Measurements from ENCODE around the gene PITHD1. TPM values are rescaled to one million over a fixed set of nuclear protein-coding genes. Genes with fewer than 3 reads are reported as not detected.

Gene PITHD1
- total and polyA plus RNA-seq, 10 of the 15 experiments (the other 5 are each of a cell fraction or from before 2014, with no cell fraction given): 23.7 to 82.2 (median 67.0) TPM

DNA sequence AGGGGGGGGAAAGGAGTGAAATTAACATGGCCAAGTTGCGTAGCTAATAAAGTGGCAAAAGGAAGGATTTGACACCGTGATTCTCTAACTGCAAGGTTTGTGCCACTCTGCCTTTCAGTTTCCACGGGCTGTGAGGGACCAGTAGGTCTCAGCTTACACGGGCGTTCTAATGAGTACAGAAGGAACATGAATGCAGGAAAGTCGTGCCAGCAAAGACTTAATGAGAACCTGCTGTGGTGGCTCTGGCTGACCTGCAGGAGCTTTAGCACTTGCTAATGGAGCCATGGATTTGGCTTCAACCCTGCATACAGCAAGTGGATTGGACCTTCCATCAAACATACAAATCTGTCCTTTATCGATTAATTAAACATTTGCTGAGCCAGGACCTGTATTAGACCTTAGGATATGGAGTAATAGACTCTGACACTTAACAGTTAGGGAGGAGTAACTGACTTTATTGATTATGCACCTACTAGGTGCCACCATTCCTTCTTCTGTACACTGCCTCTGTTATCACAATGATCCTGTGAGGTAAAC is 15.1 kb upstream of the PITHD1 start:
- H3K36me3 ChIP-seq (ENCODE audit: control insufficient read depth in 2 of 2, insufficient read depth in 2 of 2, low read length in 1 of 2): peaks cover 15 to 28% of the 10 kb centered on the region in 2 experiments
- H4K20me1 ChIP-seq (ENCODE audit: control insufficient read depth, insufficient read depth): peaks cover 2% of the 10 kb centered on the region; the same call in 1 of the 2 replicates
- WGBS (ENCODE audit: insufficient coverage, insufficient replicate concordance, low lambda C conversion rate, missing lambda C conversion rate): 98% methylated on average over 7 of the region's 7 CpGs
- FAIRE-seq (no peak), DNase-seq (ENCODE audit: low read depth, low spot score) (no peak), ATAC-seq (no peak)
- ChIA-PET SMC1A (ENCODE audit: uncharacterized antibody, unreplicated experiment) (interaction anchor here (1.4 kb wide), 2 partner anchors 9 to 16 kb away, joined by 4 to 5 read pairs; no protein-coding TSS in a partner anchor), POLR2A (interaction anchor here (0.8 to 1.0 kb wide), 2 partner anchors 23 to 72 kb away, joined by 5 to 8 read pairs; partner anchors contain the start of gene RPL11), CTCF (interaction anchor here (0.7 to 2.5 kb wide), 4 partner anchors 9 to 72 kb away, joined by 3 to 14 read pairs (median 3); partner anchors contain the start of gene ELOA), RAD21 (ENCODE audit: unreplicated experiment) (no interaction called here)
- no peaks in the 10 kb centered on the region for H3K4me1 ChIP-seq (ENCODE audit: control insufficient read depth, insufficient read depth, low read length)
- no peaks in the 10 kb centered on the region for H3K27me3 ChIP-seq (replicated peaks in 1 of 2; ENCODE audit: control insufficient read depth in 2 of 2, insufficient read depth in 2 of 2, low read length in 1 of 2)
- no peak overlapping the region for H2AFZ ChIP-seq (ENCODE audit: control insufficient read depth, low read depth, low read length)
- no peak for TF ChIP-seq CREB1 (IDR thresholded peaks at IDR 0.05; ENCODE audit: low read depth)
- TF ChIP-seq, protein P1, sequence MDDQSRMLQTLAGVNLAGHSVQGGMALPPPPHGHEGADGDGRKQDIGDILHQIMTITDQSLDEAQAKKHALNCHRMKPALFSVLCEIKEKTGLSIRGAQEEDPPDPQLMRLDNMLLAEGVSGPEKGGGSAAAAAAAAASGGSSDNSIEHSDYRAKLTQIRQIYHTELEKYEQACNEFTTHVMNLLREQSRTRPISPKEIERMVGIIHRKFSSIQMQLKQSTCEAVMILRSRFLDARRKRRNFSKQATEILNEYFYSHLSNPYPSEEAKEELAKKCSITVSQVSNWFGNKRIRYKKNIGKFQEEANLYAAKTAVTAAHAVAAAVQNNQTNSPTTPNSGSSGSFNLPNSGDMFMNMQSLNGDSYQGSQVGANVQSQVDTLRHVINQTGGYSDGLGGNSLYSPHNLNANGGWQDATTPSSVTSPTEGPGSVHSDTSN (IDR thresholded peaks at IDR 0.05; ENCODE audit: insufficient replicate concordance, low read depth, low read length): no peak
- no peak for TF ChIP-seq PAX5 (IDR thresholded peaks at IDR 0.05; ENCODE audit: borderline replicate concordance, low read depth, low read length)
- H3K4me3 ChIP-seq: no peak overlapping the region
- no peaks in the 10 kb centered on the region for H3K79me2 ChIP-seq (ENCODE audit: control insufficient read depth, insufficient read depth, low read length)
- H3K9me3 ChIP-seq (replicated peaks; ENCODE audit: control insufficient read depth, insufficient read depth, low read length): no peaks in the 10 kb centered on the region
- no TSS peak for BruUV-seq (replicated peaks)
- no peak overlapping the region for H3K27ac ChIP-seq (ENCODE audit: control insufficient read depth, insufficient read depth)
- no peak overlapping the region for H3K4me2 ChIP-seq (ENCODE audit: control insufficient read depth, insufficient read depth)
- intact Hi-C loops (cut with micrococcal nuclease; ENCODE audit: unreplicated experiment): no loop called here
- in situ Hi-C loops (cut with MboI): no loop called here
- no peak overlapping the region for H3K9ac ChIP-seq (ENCODE audit: control insufficient read depth, insufficient read depth, low read length)

DNA sequence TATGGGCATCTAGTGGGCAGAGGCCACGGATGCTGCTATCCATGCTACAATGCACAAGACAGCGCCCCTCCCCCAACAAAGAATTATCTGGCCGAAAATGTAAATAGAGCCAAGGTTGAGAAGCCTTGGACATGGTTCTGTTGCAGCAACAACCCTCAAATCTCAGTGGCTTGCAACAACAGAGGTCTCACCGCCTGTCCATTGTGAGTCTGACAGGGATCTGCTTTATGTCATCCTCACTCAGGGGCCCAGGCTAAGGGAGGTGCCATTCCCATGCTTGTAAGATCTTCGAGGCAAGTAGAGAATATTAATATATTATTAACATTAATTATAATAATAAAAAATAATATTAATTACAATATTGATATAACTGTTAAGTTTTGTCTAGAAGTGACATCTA is 9.5 kb upstream of the PITHD1 start:
- no peaks in the 10 kb centered on the region for H3K27me3 ChIP-seq (replicated peaks in 1 of 2; ENCODE audit: control insufficient read depth in 2 of 2, insufficient read depth in 2 of 2, low read length in 1 of 2)
- CTCF ChIA-PET: interaction anchor here (0.7 to 1.7 kb wide), 3 partner anchors 19 to 148 kb away, joined by 3 to 4 read pairs (median 4); partner anchors contain the start of gene LYPLA2

More for the DNA sequence above, 9.5 kb upstream of the PITHD1 start:
- in situ Hi-C loops (cut with MboI) (no loop called here), intact Hi-C loops (cut with micrococcal nuclease; ENCODE audit: unreplicated experiment) (no loop called here)
- no peaks in the 10 kb centered on the region for H3K9me3 ChIP-seq (replicated peaks; ENCODE audit: control insufficient read depth, insufficient read depth, low read length)
- RAD21 ChIA-PET (ENCODE audit: unreplicated experiment): no interaction called here
- no TSS peak for BruUV-seq (replicated peaks)
- H3K27ac ChIP-seq (ENCODE audit: control insufficient read depth, insufficient read depth): no peak overlapping the region
- no peak overlapping the region for H3K4me2 ChIP-seq (ENCODE audit: control insufficient read depth, insufficient read depth)
- 80% methylated on average over 5 of the region's 5 CpGs for WGBS (ENCODE audit: insufficient coverage, insufficient replicate concordance, low lambda C conversion rate, missing lambda C conversion rate)
- H3K4me3 ChIP-seq: no peak overlapping the region
- no peaks in the 10 kb centered on the region for H4K20me1 ChIP-seq (ENCODE audit: control insufficient read depth, insufficient read depth)
- SMC1A ChIA-PET (ENCODE audit: uncharacterized antibody, unreplicated experiment): interaction anchor here (0.6 to 1.7 kb wide), 3 partner anchors 104 to 207 kb away, joined by 3 to 7 read pairs (median 4); no protein-coding TSS in a partner anchor
- peaks cover 2% of the 10 kb centered on the region; the same call in 1 of the 2 replicates for H3K79me2 ChIP-seq (ENCODE audit: control insufficient read depth, insufficient read depth, low read length)
- H3K36me3 ChIP-seq (ENCODE audit: control insufficient read depth in 2 of 2, insufficient read depth in 2 of 2, low read length in 1 of 2): peaks cover 0 to 9% of the 10 kb centered on the region in 2 experiments; a peak in 3 of 4 replicates
- no peak overlapping the region for H3K9ac ChIP-seq (ENCODE audit: control insufficient read depth, insufficient read depth, low read length)
- POLR2A ChIA-PET: interaction anchor here (0.6 kb wide), 1 partner anchor 190 kb away, joined by 3 read pairs; no protein-coding TSS in a partner anchor
- no peak for FAIRE-seq
- DNase-seq (ENCODE audit: low read depth, low spot score): no peak
- H3K4me1 ChIP-seq (ENCODE audit: control insufficient read depth, insufficient read depth, low read length): peaks cover 9% of the 10 kb centered on the region
- no peak overlapping the region for H2AFZ ChIP-seq (ENCODE audit: control insufficient read depth, low read depth, low read length)
- TF ChIP-seq ZNF24 (IDR thresholded peaks at IDR 0.05) (no peak), CREB1 (IDR thresholded peaks at IDR 0.05; ENCODE audit: low read depth) (no peak), CBX3 (IDR thresholded peaks at IDR 0.05; ENCODE audit: borderline replicate concordance, low read depth) (no peak), ZZZ3 (IDR thresholded peaks at IDR 0.05; ENCODE audit: control insufficient read depth, insufficient read length, low read depth) (no peak), TAF1 (IDR thresholded peaks at IDR 0.05; ENCODE audit: borderline replicate concordance, low read depth, low read length) (no peak)
- ATAC-seq: no peak

Data from GM12878 (cell line).